Limb (tissue), 2 donors: ENCODE data around the gene ARHGAP26.

Experiments used
- DNase-seq, 2 donors: peaks; one replicate each; pipeline ENCODE4 v3.0.0-alpha.2; 2016; ENCODE audit errors: extremely low spot score in 2 of 2

Gene ARHGAP26

GRCh38 chr5:142872217-142872616 lies 102.0 kb downstream of the ARHGAP26 start:
- no peak for DNase-seq

- no peak for DNase-seq
Observed at GRCh38 chr5:142872795-142873194, 102.6 kb downstream of the ARHGAP26 start.

GRCh38 chr5:142873831-142874230 lies 103.7 kb downstream of the ARHGAP26 start:
- DNase-seq = no peak

GRCh38 chr5:142874540-142874939 lies 104.4 kb downstream of the ARHGAP26 start:
- no peak for DNase-seq

GRCh38 chr5:142875936-142876335 lies 105.8 kb downstream of the ARHGAP26 start:
- no peak for DNase-seq

- DNase-seq = no peak
Observed at GRCh38 chr5:142876817-142877216, 106.6 kb downstream of the ARHGAP26 start.

- DNase-seq = no peak
Observed at GRCh38 chr5:142878111-142878510, 107.9 kb downstream of the ARHGAP26 start.

GRCh38 chr5:142878638-142879037 lies 108.5 kb downstream of the ARHGAP26 start:
- DNase-seq = no peak

- no peak for DNase-seq
Observed at GRCh38 chr5:142881076-142881783, 111.1 kb downstream of the ARHGAP26 start.

- DNase-seq = no peak
Observed at GRCh38 chr5:142881784-142882126, 111.6 kb downstream of the ARHGAP26 start.

GRCh38 chr5:142883025-142883424 lies 112.8 kb downstream of the ARHGAP26 start:
- no peak for DNase-seq

- no peak for DNase-seq
Observed at GRCh38 chr5:142883438-142883837, 113.3 kb downstream of the ARHGAP26 start.

GRCh38 chr5:142884029-142884428 lies 113.9 kb downstream of the ARHGAP26 start:
- DNase-seq = no peak

GRCh38 chr5:142886211-142886610 lies 116.0 kb downstream of the ARHGAP26 start:
- no peak for DNase-seq

GRCh38 chr5:142886956-142887355 lies 116.8 kb downstream of the ARHGAP26 start:
- no peak for DNase-seq

- DNase-seq = peak in 1 of 2 donors; percentile 78
Observed at GRCh38 chr5:142888469-142889085, 118.4 kb downstream of the ARHGAP26 start.

GRCh38 chr5:142892021-142892420 lies 121.8 kb downstream of the ARHGAP26 start:
- no peak for DNase-seq

GRCh38 chr5:142894315-142894714 lies 124.1 kb downstream of the ARHGAP26 start:
- DNase-seq = no peak

- no peak for DNase-seq
Observed at GRCh38 chr5:142894749-142895148, 124.6 kb downstream of the ARHGAP26 start.

- DNase-seq = no peak
Observed at GRCh38 chr5:142896325-142897007, 126.3 kb downstream of the ARHGAP26 start.

- DNase-seq = no peak
Observed at GRCh38 chr5:142897328-142897727, 127.2 kb downstream of the ARHGAP26 start.

- DNase-seq = peak in 1 of 2 donors; percentile 38
Observed at GRCh38 chr5:142900927-142901326, 130.8 kb downstream of the ARHGAP26 start.
